Middle frontal gyrus (tissue), 1 donor: Measurements from ENCODE around the gene KCNQ1.

Experiments used
- DNase-seq: peaks from one replicate; pipeline ENCODE4 v3.0.0-alpha.2; 2015; ENCODE audit warnings: low spot score; ENCODE audit errors: extremely low spot score

Gene KCNQ1

GRCh38 chr11:2693271-2694261 lies 248.8 kb downstream of the KCNQ1 start:
- DNase-seq = no peak

GRCh38 chr11:2694495-2694894 lies 249.7 kb downstream of the KCNQ1 start:
- no peak for DNase-seq

- DNase-seq = no peak
Observed at GRCh38 chr11:2694995-2695939, 250.5 kb downstream of the KCNQ1 start.

- no peak for DNase-seq
Observed at GRCh38 chr11:2696455-2696854, 251.6 kb downstream of the KCNQ1 start.

GRCh38 chr11:2697866-2698265 lies 253.1 kb downstream of the KCNQ1 start:
- no peak for DNase-seq

GRCh38 chr11:2698386-2699184 lies 253.8 kb downstream of the KCNQ1 start:
- no peak for DNase-seq

GRCh38 chr11:2699185-2699530 lies 254.3 kb downstream of the KCNQ1 start:
- DNase-seq = no peak

GRCh38 chr11:2699531-2700414 lies 255.0 kb downstream of the KCNQ1 start, which contains the start of gene KCNQ1OT1:
KCNQ1OT1 (minus strand) TSS chr11:2699994.
- DNase-seq = peak; percentile 84

GRCh38 chr11:2700415-2701211 lies 255.8 kb downstream of the KCNQ1 start:
- no peak for DNase-seq

- DNase-seq = no peak
Observed at GRCh38 chr11:2701230-2701629, 256.4 kb downstream of the KCNQ1 start.

- DNase-seq = no peak
Observed at GRCh38 chr11:2701898-2702434, 257.2 kb downstream of the KCNQ1 start.

GRCh38 chr11:2702771-2703362 lies 258.1 kb downstream of the KCNQ1 start:
- no peak for DNase-seq

- DNase-seq = no peak
Observed at GRCh38 chr11:2703363-2704141, 258.7 kb downstream of the KCNQ1 start.

GRCh38 chr11:2704356-2704755 lies 259.5 kb downstream of the KCNQ1 start:
- no peak for DNase-seq

- DNase-seq = no peak
Observed at GRCh38 chr11:2704896-2705606, 260.2 kb downstream of the KCNQ1 start.

GRCh38 chr11:2706321-2706720 lies 261.5 kb downstream of the KCNQ1 start:
- no peak for DNase-seq

GRCh38 chr11:2707736-2708135 lies 262.9 kb downstream of the KCNQ1 start:
- no peak for DNase-seq
